Rectal smooth muscle tissue (tissue), 1 donor: Measurements from ENCODE around the gene NKD1.

Experiments
- H3K27ac ChIP-seq: one replicate; pipeline ENCODE4 v1.7.0; 2013; ENCODE audit warnings: low read depth, low read length, inconsistent platforms
- H3K27me3 ChIP-seq: one replicate; pipeline ENCODE4 v1.7.0; 2013; ENCODE audit warnings: low read length; ENCODE audit not compliant: control insufficient read depth, insufficient read depth
- H3K36me3 ChIP-seq: one replicate; pipeline ENCODE4 v1.7.0; 2013; ENCODE audit warnings: low read length; ENCODE audit not compliant: control insufficient read depth, insufficient read depth
- H3K4me1 ChIP-seq: one replicate; pipeline ENCODE4 v1.7.0; 2013; ENCODE audit warnings: low read length; ENCODE audit not compliant: control insufficient read depth, insufficient read depth
- H3K4me3 ChIP-seq: one replicate; pipeline ENCODE4 v1.7.0; 2013; ENCODE audit warnings: low read length
- H3K9ac ChIP-seq: one replicate; pipeline ENCODE4 v1.7.0; 2013; ENCODE audit warnings: low read length

Gene NKD1

DNA sequence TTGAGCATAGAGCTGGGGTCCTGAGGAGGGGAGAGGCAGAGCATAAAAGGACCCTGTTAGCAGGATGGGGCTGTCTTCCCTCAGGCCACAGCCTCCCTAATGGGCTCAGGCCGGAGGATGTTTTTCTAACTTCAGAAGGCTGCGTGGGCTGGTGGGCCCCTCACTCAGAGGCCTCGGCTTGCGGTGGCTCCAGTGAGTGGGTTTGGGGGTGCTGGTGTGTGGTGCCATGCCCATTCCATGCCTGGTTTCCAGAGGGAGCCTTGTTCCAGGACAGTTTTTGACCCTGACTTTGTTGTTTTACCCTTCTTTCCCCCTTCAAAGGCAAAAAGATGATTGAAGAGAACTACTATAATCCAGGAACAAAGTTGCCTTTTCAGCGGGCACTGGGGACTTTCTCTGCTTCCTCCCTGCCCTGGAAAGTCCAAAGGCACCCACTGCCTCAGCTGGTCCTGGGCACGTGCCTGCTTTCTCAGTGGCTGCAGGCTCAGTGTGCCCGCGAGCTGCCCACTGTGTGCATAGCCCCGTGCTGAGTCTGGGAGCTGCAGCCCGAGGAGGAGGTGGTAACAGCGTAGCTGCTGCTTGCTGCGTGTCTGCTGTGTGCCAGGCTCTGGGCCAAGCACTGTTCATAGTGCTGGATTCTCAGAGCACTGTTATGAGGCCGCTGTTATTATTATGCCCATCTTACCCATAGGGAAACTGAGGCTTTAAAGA is 11.8 kb downstream of the NKD1 start:
- no peaks in the 10 kb centered on the region for H3K4me1 ChIP-seq
- no peak overlapping the region for H3K9ac ChIP-seq
- no peaks in the 10 kb centered on the region for H3K27me3 ChIP-seq
- H3K36me3 ChIP-seq, result no peaks in the 10 kb centered on the region
- H3K4me3 ChIP-seq, result no peak overlapping the region
- no peak overlapping the region for H3K27ac ChIP-seq

DNA sequence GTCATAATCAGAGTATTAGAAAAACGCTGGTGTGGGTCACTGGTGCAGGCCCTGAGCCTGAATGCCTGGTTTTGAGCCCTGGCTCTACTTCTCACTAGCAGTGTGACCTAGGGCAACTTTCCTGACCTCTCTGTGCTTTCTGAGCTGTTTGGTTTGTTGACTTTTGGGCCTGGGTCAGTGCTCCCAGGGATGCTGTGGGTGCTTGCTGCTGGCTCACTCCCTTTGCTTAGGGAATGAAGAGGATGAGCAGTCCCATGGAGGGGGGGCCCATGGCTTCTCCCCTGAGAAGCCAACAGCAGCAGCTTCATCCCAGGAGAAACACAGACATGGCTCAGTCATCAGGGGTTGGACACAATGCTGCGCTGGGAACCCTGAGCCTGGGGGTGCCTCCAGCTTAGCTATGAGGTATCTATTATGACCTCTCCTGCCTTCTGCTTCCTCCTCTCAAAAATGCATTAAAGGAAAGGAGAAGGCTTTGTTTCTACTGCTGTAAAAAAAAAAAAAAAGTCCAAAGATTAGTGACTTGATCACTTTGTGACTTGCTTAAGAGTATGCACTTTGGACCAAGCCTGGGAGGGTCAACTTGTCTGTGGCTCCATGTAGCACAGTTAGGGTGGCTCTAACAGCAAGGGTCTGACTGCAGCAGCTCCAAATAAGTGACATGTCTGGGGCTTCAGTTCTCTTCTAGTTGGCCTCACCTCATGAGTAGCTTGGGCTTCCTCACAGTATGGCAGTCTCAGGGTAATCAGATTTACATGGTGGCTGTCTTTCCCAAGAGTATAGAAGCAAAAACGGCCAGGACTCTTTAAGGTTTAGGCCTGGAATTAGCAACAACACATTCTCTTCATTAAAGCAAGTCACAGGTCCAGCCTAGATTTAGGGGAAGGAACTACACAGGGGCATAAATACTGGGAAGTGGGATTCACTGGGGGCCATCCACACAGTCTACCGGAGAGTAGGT is 13.0 kb downstream of the NKD1 start:
- Histone ChIP-seq H3K4me1 (no peaks in the 10 kb centered on the region), H3K36me3 (no peaks in the 10 kb centered on the region), H3K4me3 (no peak overlapping the region), H3K27ac (no peak overlapping the region), H3K9ac (no peak overlapping the region), H3K27me3 (no peaks in the 10 kb centered on the region)

DNA sequence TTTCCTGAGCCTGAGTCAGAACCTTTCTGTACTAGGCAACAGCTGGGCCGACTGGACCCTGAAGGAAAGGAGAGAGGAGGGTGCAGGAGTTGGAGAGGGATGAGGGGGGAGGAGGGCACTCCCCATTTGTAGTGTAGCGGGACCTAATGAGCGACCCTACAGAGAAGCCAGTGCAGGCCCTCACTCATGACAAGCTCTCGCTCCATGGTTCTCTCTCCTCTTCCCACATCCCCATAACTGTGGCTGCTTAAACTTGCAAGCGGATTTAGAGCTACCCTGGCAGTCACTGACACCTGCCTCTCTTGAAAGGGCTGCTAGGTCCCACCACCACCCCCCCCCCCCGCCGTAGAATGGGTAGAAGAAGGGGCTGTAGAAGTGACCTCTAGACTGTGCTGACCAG is 14.5 kb downstream of the NKD1 start:
- Histone ChIP-seq H3K36me3 (no peaks in the 10 kb centered on the region), H3K27me3 (no peaks in the 10 kb centered on the region), H3K4me3 (no peak overlapping the region), H3K9ac (no peak overlapping the region), H3K4me1 (no peaks in the 10 kb centered on the region), H3K27ac (no peak overlapping the region)

DNA sequence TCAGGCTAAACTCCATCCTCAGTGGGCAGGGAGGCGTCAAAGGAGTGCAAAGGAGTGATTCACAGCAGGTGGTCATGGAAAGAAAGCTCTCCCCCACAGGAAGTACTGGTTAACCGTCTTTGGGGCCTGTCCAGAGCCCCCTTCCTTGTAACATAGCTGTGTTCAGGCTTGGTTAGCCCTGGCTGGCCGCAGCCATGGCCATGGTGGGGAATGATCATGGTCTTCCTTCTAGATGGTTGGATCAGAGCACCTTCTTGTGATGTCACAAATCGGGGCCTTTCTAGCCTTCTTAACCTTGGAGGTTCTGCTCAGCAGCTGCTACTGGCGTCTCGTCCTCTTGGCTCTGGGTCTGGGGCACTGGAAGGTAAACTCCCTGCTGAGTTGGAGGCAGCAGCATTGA is 15.8 kb downstream of the NKD1 start:
- H3K9ac ChIP-seq, result no peak overlapping the region
- H3K4me3 ChIP-seq, result no peak overlapping the region
- H3K36me3 ChIP-seq, result no peaks in the 10 kb centered on the region
- no peaks in the 10 kb centered on the region for H3K4me1 ChIP-seq
- no peak overlapping the region for H3K27ac ChIP-seq
- H3K27me3 ChIP-seq, result no peaks in the 10 kb centered on the region

DNA sequence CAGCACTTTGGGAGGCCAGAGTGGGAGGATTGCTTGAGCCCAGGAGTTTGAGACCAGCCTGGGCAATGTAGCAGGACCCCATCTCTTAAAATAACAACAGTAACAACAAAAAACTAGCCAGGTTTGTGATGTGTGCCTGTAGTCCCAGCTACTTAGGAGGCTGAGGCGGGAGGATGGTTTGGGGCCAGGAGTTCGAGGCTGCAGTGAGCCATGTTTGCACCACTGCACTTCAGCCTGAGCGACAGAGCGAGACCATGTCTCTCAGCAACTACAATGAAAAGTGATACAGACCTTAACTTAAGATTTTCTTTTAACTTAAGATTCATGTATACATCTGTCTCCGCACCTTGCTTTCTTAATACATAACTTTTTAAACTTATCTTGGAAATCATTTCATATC is 17.2 kb downstream of the NKD1 start:
- Histone ChIP-seq H3K9ac (no peak overlapping the region), H3K36me3 (no peaks in the 10 kb centered on the region), H3K27me3 (no peaks in the 10 kb centered on the region), H3K4me1 (no peaks in the 10 kb centered on the region), H3K27ac (no peak overlapping the region), H3K4me3 (no peak overlapping the region)

DNA sequence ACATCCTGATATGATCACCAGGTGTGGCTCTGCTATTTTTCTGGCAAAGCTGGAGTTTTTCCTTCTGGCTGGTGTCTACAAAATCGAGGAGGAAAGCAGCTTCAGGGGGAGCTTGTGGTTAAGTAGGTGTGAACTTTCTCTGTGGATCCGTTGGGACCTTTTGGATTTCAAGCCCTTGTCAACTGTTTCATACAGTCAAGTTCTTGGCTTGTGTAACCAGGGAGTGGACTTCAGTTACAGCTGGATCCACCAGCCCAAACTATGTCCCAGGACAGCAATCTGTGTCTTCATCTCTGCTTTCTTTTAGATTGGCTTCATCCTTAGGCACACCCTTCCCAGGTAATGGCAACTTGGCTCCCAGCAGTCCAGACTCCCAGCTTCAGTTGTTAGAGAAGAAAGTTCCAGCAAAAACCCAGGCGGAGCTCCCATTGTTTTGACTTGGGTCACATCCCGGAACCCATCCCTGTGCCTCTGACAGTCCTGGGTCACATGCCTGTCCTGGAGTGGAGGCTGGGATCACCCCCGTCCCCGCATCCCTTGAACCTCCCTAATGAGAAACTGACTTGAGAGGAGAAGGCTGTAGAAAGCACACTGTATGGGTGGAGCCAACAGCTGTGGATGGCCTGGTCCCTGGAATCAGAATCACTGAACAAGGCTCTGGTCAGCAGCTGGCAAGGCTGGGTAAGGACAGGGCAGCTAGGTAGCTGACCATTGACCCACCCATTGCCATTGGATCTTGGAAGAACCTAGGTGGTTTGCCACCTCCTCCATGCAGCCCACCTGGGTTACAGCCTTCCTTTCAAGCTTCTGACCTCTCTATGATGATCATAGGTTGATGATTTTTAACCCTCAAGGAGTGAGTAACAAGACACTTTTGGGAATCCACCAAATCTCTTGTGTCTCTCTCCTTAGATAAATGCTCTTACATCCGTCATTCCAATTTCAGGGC is 18.1 kb downstream of the NKD1 start:
- Histone ChIP-seq H3K4me1 (no peaks in the 10 kb centered on the region), H3K36me3 (no peaks in the 10 kb centered on the region), H3K9ac (no peak overlapping the region), H3K27ac (no peak overlapping the region), H3K27me3 (no peaks in the 10 kb centered on the region), H3K4me3 (no peak overlapping the region)

DNA sequence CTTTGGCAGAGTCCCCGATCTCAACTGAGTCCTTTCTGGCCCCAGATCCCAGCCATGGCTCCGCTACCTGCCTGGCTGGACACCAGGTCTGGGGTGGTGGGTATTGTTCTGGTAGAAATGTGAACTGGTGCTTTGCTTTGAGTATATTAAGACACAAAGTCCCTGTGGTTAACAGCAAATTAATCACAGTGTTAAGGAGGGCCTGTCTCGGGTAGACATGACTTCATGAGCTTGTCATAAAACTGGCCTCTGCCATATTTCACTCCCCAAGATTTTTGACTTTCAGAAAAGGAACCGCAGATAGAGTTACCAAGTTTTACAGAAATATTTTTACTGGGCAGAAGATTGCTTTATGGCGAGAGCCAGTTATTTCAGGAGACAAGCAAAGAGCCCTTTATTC is 19.5 kb downstream of the NKD1 start:
- no peak overlapping the region for H3K4me3 ChIP-seq
- no peaks in the 10 kb centered on the region for H3K4me1 ChIP-seq
- no peak overlapping the region for H3K9ac ChIP-seq
- H3K36me3 ChIP-seq, result no peaks in the 10 kb centered on the region
- no peak overlapping the region for H3K27ac ChIP-seq
- H3K27me3 ChIP-seq, result no peaks in the 10 kb centered on the region

DNA sequence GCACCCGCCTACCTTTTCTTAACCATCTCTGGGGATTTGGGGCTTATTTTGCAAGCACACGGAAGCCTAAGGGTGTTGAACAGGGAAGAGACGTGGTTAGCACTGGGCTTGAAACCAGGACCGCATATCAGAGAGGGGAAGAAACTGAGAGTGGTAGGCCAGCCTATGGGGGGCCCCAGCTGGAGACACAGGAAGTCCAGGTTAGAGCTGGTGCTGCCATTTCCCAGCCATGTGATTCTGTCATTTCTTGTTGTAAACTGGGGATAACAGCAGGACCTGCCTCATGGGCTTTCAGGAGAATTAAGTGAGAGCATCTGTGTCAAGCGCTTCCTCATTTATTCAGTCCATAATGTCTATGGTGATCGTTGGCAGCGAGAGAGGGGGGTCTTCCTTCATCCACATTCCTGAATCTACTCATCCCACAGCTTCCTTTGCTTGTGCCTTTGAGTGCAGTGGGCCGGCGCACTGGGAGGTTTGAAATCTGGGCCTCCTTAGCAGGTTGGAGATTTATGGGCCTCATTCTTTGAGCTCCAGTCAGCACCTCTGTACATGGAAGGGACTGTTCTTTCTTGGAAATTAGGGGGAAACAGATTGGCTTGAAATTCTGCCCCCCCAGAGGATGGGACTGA is 20.1 kb downstream of the NKD1 start:
- Histone ChIP-seq H3K4me3 (no peak overlapping the region), H3K36me3 (no peaks in the 10 kb centered on the region), H3K27me3 (no peaks in the 10 kb centered on the region), H3K4me1 (peaks cover 4% of the 10 kb centered on the region), H3K9ac (no peak overlapping the region), H3K27ac (no peak overlapping the region)

DNA sequence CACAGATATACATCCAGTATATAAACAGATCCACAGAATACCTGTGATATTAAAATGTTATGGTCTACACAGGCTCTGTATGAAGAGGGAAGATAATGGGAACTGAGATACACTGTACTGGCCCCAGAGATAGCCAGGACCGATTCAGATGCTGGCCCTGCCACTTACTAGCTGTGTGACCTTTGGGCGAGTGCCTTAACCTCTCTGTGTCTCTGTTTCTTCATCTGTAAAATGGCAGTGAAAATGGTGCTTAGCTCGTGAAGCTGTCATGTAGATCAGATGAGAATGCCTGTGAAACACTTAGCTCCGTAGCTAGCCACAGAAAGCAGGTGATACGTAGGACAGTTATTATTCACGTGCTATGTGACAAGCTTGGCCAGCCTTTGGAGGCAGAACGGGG is 22.2 kb downstream of the NKD1 start:
- peaks cover 18% of the 10 kb centered on the region for H3K4me1 ChIP-seq
- H3K4me3 ChIP-seq, result no peak overlapping the region
- no peaks in the 10 kb centered on the region for H3K36me3 ChIP-seq
- H3K27me3 ChIP-seq, result no peaks in the 10 kb centered on the region
- no peak overlapping the region for H3K27ac ChIP-seq
- no peak overlapping the region for H3K9ac ChIP-seq

DNA sequence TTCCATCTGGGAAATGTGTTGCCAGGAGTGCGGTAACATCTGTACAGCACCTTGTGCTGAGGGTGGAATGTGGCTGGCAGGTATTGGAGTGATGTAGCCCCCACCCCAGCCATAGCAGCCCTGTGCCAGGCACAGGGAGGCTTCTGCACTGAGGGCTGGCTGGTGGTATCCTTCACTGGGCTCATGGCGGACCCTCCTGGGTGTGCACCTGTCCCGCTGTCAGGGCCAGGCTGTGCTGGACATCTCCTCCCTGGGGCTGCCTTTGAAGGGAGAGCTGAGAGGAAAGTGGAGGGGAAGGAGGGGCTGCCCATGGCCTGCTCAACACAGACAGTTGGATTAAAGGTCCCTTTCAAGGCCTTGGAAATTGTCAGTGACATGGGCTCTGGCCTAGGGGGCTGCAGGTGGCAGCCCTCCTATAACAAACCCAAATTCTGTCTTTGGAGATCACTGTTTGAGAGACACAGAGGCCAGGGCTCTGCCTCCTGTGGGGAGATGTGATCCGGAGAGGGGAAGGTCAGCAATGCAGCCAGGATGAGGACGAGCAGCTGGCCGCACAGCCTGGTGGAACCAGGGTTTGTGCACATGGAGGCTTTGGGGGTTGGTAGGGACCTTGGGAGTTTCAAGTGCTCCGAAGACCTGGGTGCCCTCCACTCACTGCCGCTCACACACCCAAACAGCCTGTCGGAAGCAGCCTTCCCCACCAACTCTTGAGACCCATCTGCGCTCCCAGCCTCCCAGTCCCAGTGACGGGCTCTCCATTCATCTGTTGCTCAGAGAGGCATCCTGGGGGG is 22.8 kb downstream of the NKD1 start:
- no peak overlapping the region for H3K4me3 ChIP-seq
- no peaks in the 10 kb centered on the region for H3K36me3 ChIP-seq
- no peaks in the 10 kb centered on the region for H3K27me3 ChIP-seq
- H3K27ac ChIP-seq, result no peak overlapping the region
- H3K4me1 ChIP-seq, result peaks cover 24% of the 10 kb centered on the region
- no peak overlapping the region for H3K9ac ChIP-seq

DNA sequence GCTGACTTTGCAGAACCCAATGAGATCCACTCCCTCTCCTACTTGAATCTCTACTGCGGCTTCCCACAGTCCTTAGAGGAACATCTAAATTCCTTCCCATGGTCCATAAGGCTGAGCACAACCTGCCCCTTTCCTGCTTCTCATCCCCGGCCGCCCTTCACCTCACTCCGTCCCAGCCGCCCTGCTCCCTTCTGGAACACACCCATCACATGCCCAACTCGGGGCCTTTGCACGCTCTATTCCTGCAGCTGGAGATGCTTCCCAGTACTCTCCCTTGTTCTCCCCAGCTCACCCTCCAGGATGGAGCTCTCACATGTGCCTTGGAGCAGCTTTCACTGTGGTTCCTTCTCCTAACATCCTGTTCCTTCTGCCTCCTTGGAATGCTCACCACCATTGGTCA is 23.6 kb downstream of the NKD1 start:
- Histone ChIP-seq H3K36me3 (no peaks in the 10 kb centered on the region), H3K9ac (no peak overlapping the region), H3K4me1 (peaks cover 24% of the 10 kb centered on the region), H3K4me3 (no peak overlapping the region), H3K27me3 (no peaks in the 10 kb centered on the region), H3K27ac (no peak overlapping the region)
